Left lung (tissue), 10 donors: Measurements from ENCODE around the gene NRL. TPM values are rescaled to one million over a fixed set of nuclear protein-coding genes. Genes with fewer than 3 reads are reported as not detected.

ENCODE experiments used
- ATAC-seq: fragments of 200-7000 bp; cut with Tn5 transposase; one replicate; pipeline ENCODE4 v1.9.1; 2020; ENCODE audit warnings: moderate library complexity
- DNase-seq, 4 donors: peaks; one replicate each; pipeline ENCODE4 v3.0.0-alpha.2; 2013 to 2020
- H3K27ac ChIP-seq, 2 donors: fragments of 200-600 bp; sonication (generic) in 1 of 2; one replicate each; pipeline versions ENCODE4 v1.5.0 to v1.8.0; 2020 to 2021
- H3K27me3 ChIP-seq, 2 donors: fragments of 200-600 bp; sonication (generic) in 1 of 2; one replicate each; pipeline versions ENCODE4 v1.5.0 to v1.8.0; 2020 to 2021
- H3K36me3 ChIP-seq, 2 donors: fragments of 200-600 bp; sonication (generic) in 1 of 2; one replicate each; pipeline versions ENCODE4 v1.5.0 to v1.8.0; 2020 to 2021
- H3K4me1 ChIP-seq, 2 donors: fragments of 200-600 bp; one replicate each; pipeline ENCODE4 v1.8.0; 2021
- H3K4me3 ChIP-seq, 2 donors: fragments of 200-600 bp; sonication (generic) in 1 of 2; one replicate each; pipeline versions ENCODE4 v1.5.0 to v1.8.0; 2020 to 2021; ENCODE audit warnings: mild to moderate bottlenecking in 1 of 2
- H3K9me3 ChIP-seq, 2 donors: fragments of 200-600 bp; sonication (generic) in 1 of 2; one replicate each; pipeline versions ENCODE4 v1.5.0 to v1.8.0; 2020 to 2021
- CTCF ChIP-seq, 2 donors: fragments of 200-600 bp; sonication (generic) in 1 of 2; IDR thresholded peaks; one replicate each; pipeline versions ENCODE4 v1.5.0 to v1.8.0; 2021; ENCODE audit warnings: antibody characterized with exemption in 2 of 2
- intact Hi-C, 2 donors: fragments of 100-400 bp; cut with DNase I; formaldehyde crosslinking; loops; one replicate each; pipeline versions ENCODE4 v1.11.2 to v1.14.2; 2022
- polyA plus RNA-seq, 6 donors: library from polyadenylated mRNA; unstranded; fragments of 120-200 nt; gene quantifications; one replicate each; pipeline ENCODE4 v1.2.1, GENCODE V29; 2013; ENCODE audit not compliant: insufficient read length in 6 of 6
- total RNA-seq, 2 donors: library from RNA; stranded (reverse); fragmentation: NEBNext Ultra II Directional; extraction: Animal tissue kit (Norgen Biotek cat#: 25700); gene quantifications; one replicate each; pipeline ENCODE4 v1.2.1, GENCODE V29; 2021
- donor health status: DM: no; HTN: yes; CAD: no.
- donor health status: DM: no; HTN: no; CAD: no.

Gene NRL
- total and polyA plus RNA-seq, 8 donors, result 0.97 to 2.7 (median 1.6) TPM

- Histone ChIP-seq H3K27me3 (no peaks in the 10 kb centered on the region), H3K9me3 (no peaks in the 10 kb centered on the region), H3K36me3 (no peaks in the 10 kb centered on the region), H3K4me1 (no peaks in the 10 kb centered on the region), H3K27ac (no peak overlapping the region), H3K4me3 (no peak overlapping the region)
- ATAC-seq (no peak), DNase-seq (peak in 2 of 4 donors; percentile 28 to 73)
- intact Hi-C loops, result no loop called here
- TF ChIP-seq CTCF (IDR thresholded peaks at IDR 0.05), result no peak
Measured at GRCh38 chr14:24060984-24061913, 53.5 kb downstream of the NRL start.

DNA sequence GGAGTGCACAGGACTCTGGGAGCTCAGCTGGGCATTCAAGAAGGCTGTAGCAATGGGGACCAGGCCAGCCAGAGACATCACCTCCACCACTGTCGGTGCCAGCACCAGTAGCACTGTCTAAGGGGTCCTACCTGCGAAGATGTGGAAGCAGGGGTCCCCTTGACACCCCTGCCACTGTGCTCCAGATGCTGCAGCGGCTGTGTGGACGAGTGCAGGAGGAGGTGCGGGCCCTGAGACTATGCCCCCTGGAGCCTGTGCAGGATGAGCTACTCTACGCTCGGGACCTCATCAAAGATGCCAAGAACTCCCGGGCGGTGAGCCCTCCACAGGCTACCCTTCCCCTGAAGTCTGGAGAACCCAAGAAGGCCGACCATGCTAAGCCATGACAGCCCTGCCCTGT, 54.3 kb downstream of the NRL start:
- no peaks in the 10 kb centered on the region for H3K9me3 ChIP-seq
- ATAC-seq, result no peak
- H3K36me3 ChIP-seq, result no peaks in the 10 kb centered on the region
- H3K4me3 ChIP-seq, result no peak overlapping the region
- intact Hi-C loops, result no loop called here
- H3K27me3 ChIP-seq, result no peaks in the 10 kb centered on the region
- no peak overlapping the region for H3K27ac ChIP-seq
- peak in 1 of 4 donors; percentile 32 for DNase-seq
- H3K4me1 ChIP-seq, result no peaks in the 10 kb centered on the region
- TF ChIP-seq CTCF (IDR thresholded peaks at IDR 0.05), result no peak

DNA sequence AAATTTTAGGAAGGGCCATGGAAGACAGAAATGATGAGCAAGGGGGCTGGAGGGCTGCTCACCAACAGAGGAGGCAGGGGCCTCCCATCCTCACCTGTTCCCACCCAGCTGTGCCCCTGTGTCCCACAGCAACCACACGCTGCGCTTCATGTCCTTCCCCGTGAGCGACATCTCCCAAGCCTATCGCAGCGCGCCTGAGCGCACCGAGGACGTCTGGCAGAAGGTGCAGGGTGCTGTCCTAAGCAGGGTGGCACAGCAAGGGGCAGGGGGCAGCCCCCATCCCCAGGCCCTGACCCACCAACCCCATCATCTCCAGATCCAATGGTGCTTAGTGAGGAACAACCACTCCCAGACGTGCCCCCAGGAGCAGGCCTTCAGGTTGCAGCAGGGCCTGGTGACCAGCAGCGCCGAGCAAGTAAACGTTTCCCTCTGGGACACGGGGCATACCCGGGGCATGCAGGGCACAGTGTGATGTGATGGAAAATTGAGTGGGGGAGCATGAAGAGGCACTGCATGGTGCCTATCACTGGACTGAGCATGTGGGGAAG, 54.8 kb downstream of the NRL start:
- intact Hi-C loops, result no loop called here
- no peak for TF ChIP-seq CTCF (IDR thresholded peaks at IDR 0.05)

DNA sequence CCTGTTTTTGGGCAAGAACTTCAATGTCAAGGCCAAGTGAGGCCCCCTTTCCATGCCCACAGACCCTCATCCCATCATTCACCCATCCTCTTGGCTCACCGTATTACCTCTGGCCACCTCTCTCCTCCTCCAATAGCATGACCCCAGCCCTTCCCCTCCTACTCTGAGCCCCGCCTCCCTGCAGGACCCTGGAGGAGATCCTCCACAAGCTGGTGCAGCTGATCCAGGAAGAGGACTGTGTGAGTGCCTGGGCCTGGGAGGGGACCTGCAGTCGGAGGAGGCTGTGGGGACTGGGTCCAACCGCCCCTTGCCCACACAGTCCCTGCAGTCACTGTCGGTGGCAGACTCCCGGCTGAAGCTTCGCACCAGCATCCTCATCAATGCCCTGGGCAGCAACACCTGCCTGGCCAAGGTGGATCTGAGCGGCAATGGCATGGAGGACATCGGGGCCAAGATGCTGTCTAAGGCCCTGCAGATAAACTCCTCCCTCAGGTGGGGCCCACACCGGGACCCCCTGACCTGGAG, 55.7 kb downstream of the NRL start:
- Histone ChIP-seq H3K36me3 (no peaks in the 10 kb centered on the region), H3K4me1 (no peaks in the 10 kb centered on the region), H3K9me3 (no peaks in the 10 kb centered on the region), H3K4me3 (no peak overlapping the region), H3K27ac (no peak overlapping the region), H3K27me3 (peaks cover 0 to 10% of the 10 kb centered on the region in 2 donors)
- peak in 1 of 4 donors; percentile 40 for DNase-seq
- ATAC-seq, result no peak
- intact Hi-C loops, result no loop called here
- no peak for TF ChIP-seq CTCF (IDR thresholded peaks at IDR 0.05)

More for the DNA sequence above, 54.8 kb downstream of the NRL start:
- no peak for ATAC-seq
- no peaks in the 10 kb centered on the region for H3K9me3 ChIP-seq
- no peaks in the 10 kb centered on the region for H3K36me3 ChIP-seq
- no peak overlapping the region for H3K27ac ChIP-seq
- no peaks in the 10 kb centered on the region for H3K4me1 ChIP-seq
- H3K4me3 ChIP-seq, result no peak overlapping the region
- H3K27me3 ChIP-seq, result peaks cover 0 to under 1% of the 10 kb centered on the region in 2 donors
- DNase-seq, result peak in 2 of 4 donors; percentile 24 to 67
